Left lung (tissue), 10 donors: ENCODE data around the gene WDR7. TPM values are rescaled to one million over a fixed set of nuclear protein-coding genes. Genes with fewer than 3 reads are reported as not detected.

Experiments used
- ATAC-seq: fragments of 200-7000 bp; cut with Tn5 transposase; one replicate; pipeline ENCODE4 v1.9.1; 2020; ENCODE audit warnings: moderate library complexity
- DNase-seq, 4 donors: peaks; one replicate each; pipeline ENCODE4 v3.0.0-alpha.2; 2013 to 2020
- H3K27ac ChIP-seq, 2 donors: fragments of 200-600 bp; sonication (generic) in 1 of 2; one replicate each; pipeline versions ENCODE4 v1.5.0 to v1.8.0; 2020 to 2021
- H3K27me3 ChIP-seq, 2 donors: fragments of 200-600 bp; sonication (generic) in 1 of 2; one replicate each; pipeline versions ENCODE4 v1.5.0 to v1.8.0; 2020 to 2021
- H3K36me3 ChIP-seq, 2 donors: fragments of 200-600 bp; sonication (generic) in 1 of 2; one replicate each; pipeline versions ENCODE4 v1.5.0 to v1.8.0; 2020 to 2021
- H3K4me1 ChIP-seq, 2 donors: fragments of 200-600 bp; one replicate each; pipeline ENCODE4 v1.8.0; 2021
- H3K4me3 ChIP-seq, 2 donors: fragments of 200-600 bp; sonication (generic) in 1 of 2; one replicate each; pipeline versions ENCODE4 v1.5.0 to v1.8.0; 2020 to 2021; ENCODE audit warnings: mild to moderate bottlenecking in 1 of 2
- H3K9me3 ChIP-seq, 2 donors: fragments of 200-600 bp; sonication (generic) in 1 of 2; one replicate each; pipeline versions ENCODE4 v1.5.0 to v1.8.0; 2020 to 2021
- intact Hi-C, 2 donors: fragments of 100-400 bp; cut with DNase I; formaldehyde crosslinking; loops; one replicate each; pipeline versions ENCODE4 v1.11.2 to v1.14.2; 2022
- polyA plus RNA-seq, 6 donors: library from polyadenylated mRNA; unstranded; fragments of 120-200 nt; gene quantifications; one replicate each; pipeline ENCODE4 v1.2.1, GENCODE V29; 2013; ENCODE audit not compliant: insufficient read length in 6 of 6
- total RNA-seq, 2 donors: library from RNA; stranded (reverse); fragmentation: NEBNext Ultra II Directional; extraction: Animal tissue kit (Norgen Biotek cat#: 25700); gene quantifications; one replicate each; pipeline ENCODE4 v1.2.1, GENCODE V29; 2021
- TF ChIP-seq, protein P1 (sequence below), 2 donors: fragments of 200-600 bp; sonication (generic) in 1 of 2; IDR thresholded peaks; one replicate each; pipeline versions ENCODE4 v1.5.0 to v1.8.0; 2021; ENCODE audit warnings: antibody characterized with exemption in 2 of 2
- donor health status: DM: no; HTN: yes; CAD: no.
- donor health status: DM: no; HTN: no; CAD: no.

The WDR7 gene
- total and polyA plus RNA-seq, 8 donors = 10.9 to 37.7 (median 12.8) TPM

GRCh38 chr18:56696966-56697365 lies 45.8 kb downstream of the WDR7 start:
- H3K27me3 ChIP-seq = no peaks in the 10 kb centered on the region
- no peaks in the 10 kb centered on the region for H3K9me3 ChIP-seq
- TF ChIP-seq, protein P1, sequence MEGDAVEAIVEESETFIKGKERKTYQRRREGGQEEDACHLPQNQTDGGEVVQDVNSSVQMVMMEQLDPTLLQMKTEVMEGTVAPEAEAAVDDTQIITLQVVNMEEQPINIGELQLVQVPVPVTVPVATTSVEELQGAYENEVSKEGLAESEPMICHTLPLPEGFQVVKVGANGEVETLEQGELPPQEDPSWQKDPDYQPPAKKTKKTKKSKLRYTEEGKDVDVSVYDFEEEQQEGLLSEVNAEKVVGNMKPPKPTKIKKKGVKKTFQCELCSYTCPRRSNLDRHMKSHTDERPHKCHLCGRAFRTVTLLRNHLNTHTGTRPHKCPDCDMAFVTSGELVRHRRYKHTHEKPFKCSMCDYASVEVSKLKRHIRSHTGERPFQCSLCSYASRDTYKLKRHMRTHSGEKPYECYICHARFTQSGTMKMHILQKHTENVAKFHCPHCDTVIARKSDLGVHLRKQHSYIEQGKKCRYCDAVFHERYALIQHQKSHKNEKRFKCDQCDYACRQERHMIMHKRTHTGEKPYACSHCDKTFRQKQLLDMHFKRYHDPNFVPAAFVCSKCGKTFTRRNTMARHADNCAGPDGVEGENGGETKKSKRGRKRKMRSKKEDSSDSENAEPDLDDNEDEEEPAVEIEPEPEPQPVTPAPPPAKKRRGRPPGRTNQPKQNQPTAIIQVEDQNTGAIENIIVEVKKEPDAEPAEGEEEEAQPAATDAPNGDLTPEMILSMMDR (IDR thresholded peaks at IDR 0.05) = no peak
- H3K36me3 ChIP-seq = peaks cover 0 to 18% of the 10 kb centered on the region in 2 donors
- intact Hi-C loops = no loop called here
- no peak overlapping the region for H3K27ac ChIP-seq
- DNase-seq (no peak), ATAC-seq (no peak)
- no peak overlapping the region for H3K4me3 ChIP-seq
- H3K4me1 ChIP-seq = no peaks in the 10 kb centered on the region

DNA sequence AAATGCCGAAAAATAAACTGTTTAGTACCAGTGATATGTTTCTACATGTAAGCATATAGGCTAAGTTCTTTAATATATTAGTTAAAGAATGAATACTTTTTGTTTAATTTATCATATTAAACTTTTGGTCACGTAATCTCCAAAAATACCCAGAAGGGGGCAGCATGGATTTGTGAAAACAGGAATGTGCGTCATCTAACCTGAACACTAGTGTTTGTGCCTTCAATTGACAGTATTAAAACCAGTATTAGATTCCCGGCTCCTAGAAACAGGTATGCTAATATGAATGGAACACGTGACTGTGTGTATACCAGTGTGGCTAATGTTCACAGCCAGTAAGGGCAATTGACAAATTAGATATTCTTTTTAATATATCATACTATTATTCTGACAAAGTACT lies 51.8 kb downstream of the WDR7 start:
- Histone ChIP-seq H3K27me3 (no peaks in the 10 kb centered on the region), H3K27ac (no peak overlapping the region), H3K9me3 (no peaks in the 10 kb centered on the region), H3K4me1 (no peaks in the 10 kb centered on the region), H3K4me3 (no peak overlapping the region), H3K36me3 (peaks cover 0 to 2% of the 10 kb centered on the region in 2 donors)
- TF ChIP-seq, protein P1 (IDR thresholded peaks at IDR 0.05) = peak in 1 of 2 donors; percentile 35
- ATAC-seq (peak; percentile 47), DNase-seq (peak in 2 of 4 donors; percentile 0 to 17)
- intact Hi-C loops = no loop called here

GRCh38 chr18:56709463-56709862 lies 58.3 kb downstream of the WDR7 start:
- TF ChIP-seq, protein P1 (IDR thresholded peaks at IDR 0.05) = no peak
- ATAC-seq = peak; percentile 53

DNA sequence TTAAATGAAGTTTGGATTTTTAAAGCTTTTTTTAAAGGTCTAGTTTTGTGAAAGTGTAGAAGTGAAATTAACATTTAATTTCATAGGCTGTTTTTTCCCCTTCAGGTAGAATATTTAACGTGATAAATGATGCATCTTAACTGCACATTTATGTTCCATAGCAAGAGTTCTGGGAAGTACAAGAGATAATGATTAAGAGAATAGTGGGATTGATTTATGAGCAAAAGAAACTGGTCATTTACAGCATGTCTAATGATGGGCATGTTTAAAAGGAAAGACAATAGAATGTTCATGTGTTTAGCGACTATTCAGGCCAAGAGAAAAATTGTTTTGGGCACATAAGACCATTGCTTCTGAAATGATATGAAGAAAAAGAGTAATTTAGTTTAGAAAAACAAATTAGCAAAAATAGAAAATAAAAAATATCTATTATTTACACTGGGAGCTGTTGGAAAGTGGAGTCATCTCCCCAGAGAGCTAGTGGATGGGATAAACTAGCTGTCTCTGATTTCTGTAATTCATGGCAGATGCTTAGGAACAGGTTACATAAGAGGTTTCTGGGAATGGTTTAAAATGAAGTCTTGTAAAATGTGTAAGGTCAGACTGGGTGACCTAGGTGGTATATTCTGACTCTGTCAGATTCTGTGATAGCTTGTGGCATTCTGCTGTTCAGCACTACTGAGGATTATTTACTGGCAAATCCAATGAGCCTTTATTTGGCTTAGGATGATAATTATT lies 60.7 kb downstream of the WDR7 start:
- H3K4me3 ChIP-seq = no peak overlapping the region
- no peak for DNase-seq
- H3K27me3 ChIP-seq = no peaks in the 10 kb centered on the region
- ATAC-seq = no peak
- peaks cover 0 to 1% of the 10 kb centered on the region in 2 donors for H3K36me3 ChIP-seq
- no peak overlapping the region for H3K27ac ChIP-seq
- intact Hi-C loops = no loop called here
- no peaks in the 10 kb centered on the region for H3K9me3 ChIP-seq
- H3K4me1 ChIP-seq = no peaks in the 10 kb centered on the region
- TF ChIP-seq, protein P1 (IDR thresholded peaks at IDR 0.05) = no peak

More at GRCh38 chr18:56709463-56709862, 58.3 kb downstream of the WDR7 start:
- H3K27ac ChIP-seq = no peak overlapping the region
- no peak for DNase-seq
- H3K4me3 ChIP-seq = no peak overlapping the region
- no peaks in the 10 kb centered on the region for H3K4me1 ChIP-seq
- intact Hi-C loops = no loop called here
- H3K36me3 ChIP-seq = no peaks in the 10 kb centered on the region
- no peaks in the 10 kb centered on the region for H3K9me3 ChIP-seq
- no peaks in the 10 kb centered on the region for H3K27me3 ChIP-seq

DNA sequence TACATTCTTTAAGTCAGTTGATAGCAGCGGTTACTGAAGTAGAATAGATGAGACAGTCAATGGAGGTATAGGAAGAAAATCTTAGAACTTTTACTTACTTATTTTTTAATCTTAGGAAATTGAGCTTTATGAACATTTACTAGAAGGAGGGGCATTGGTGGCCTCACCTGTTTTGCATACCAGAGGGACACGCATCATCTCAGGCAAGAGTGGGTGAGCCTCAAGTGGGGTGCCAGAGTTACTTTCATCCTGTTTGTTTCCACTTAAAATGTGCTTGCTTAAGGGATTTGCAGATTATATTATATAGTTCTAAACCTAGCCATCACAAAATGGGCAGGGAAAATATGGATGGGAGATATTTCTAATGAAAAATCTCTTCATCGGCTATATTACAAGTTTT lies 61.6 kb downstream of the WDR7 start:
- no peaks in the 10 kb centered on the region for H3K9me3 ChIP-seq
- ATAC-seq = no peak
- H3K27ac ChIP-seq = no peak overlapping the region
- peaks cover 0 to 4% of the 10 kb centered on the region in 2 donors for H3K36me3 ChIP-seq
- H3K27me3 ChIP-seq = no peaks in the 10 kb centered on the region
- intact Hi-C loops = no loop called here
- H3K4me1 ChIP-seq = no peaks in the 10 kb centered on the region
- DNase-seq = no peak
- no peak overlapping the region for H3K4me3 ChIP-seq
- TF ChIP-seq, protein P1 (IDR thresholded peaks at IDR 0.05) = no peak
